ENCODE measurements around the gene ZMYND19.
"Not testable (repeated sequence)": the region's sequence is repeated elsewhere in the genome, so short reads cannot be mapped to it uniquely, and the experiment has no call there.

Gene ZMYND19

GRCh38 chr9:137598943-137599342 is 8.6 kb upstream of the ZMYND19 start:
- no peak for DNase-seq (ENCODE audit: low read depth)

GRCh38 chr9:137596577-137596976 is 6.3 kb upstream of the ZMYND19 start:
- H3K4me3 ChIP-seq (ENCODE audit: low read depth, low read length); DNase-seq (ENCODE audit: low read depth): not testable (repeated sequence)

More at GRCh38 chr9:137598943-137599342, 8.6 kb upstream of the ZMYND19 start:
- no peak for TF ChIP-seq CTCF (IDR thresholded peaks at IDR 0.05; ENCODE audit: low read depth, low read length, missing control alignments)
- H3K4me3 ChIP-seq (ENCODE audit: low read depth, low read length), result no peak overlapping the region

GRCh38 chr9:137593176-137593575 is 2.9 kb upstream of the ZMYND19 start:
- DNase-seq (ENCODE audit: low read depth), result no peak

GRCh38 chr9:137592767-137593166 is 2.5 kb upstream of the ZMYND19 start:
- DNase-seq (ENCODE audit: low read depth), result no peak
- no peak for TF ChIP-seq CTCF (IDR thresholded peaks at IDR 0.05; ENCODE audit: low read depth, low read length, missing control alignments)
- no peak overlapping the region for H3K4me3 ChIP-seq (ENCODE audit: low read depth, low read length)

More at GRCh38 chr9:137593176-137593575, 2.9 kb upstream of the ZMYND19 start:
- no peak for TF ChIP-seq CTCF (IDR thresholded peaks at IDR 0.05; ENCODE audit: low read depth, low read length, missing control alignments)
- no peak overlapping the region for H3K4me3 ChIP-seq (ENCODE audit: low read depth, low read length)

- no peak for TF ChIP-seq CTCF (IDR thresholded peaks at IDR 0.05; ENCODE audit: low read depth, low read length, missing control alignments)
- DNase-seq (ENCODE audit: low read depth), result no peak
- peak overlapping the region; percentile 94 for H3K4me3 ChIP-seq (ENCODE audit: low read depth, low read length)
Measured at GRCh38 chr9:137590123-137590468, 216 bp downstream of the ZMYND19 start.

- DNase-seq (ENCODE audit: low read depth), result no peak
- peak overlapping the region; percentile 94 for H3K4me3 ChIP-seq (ENCODE audit: low read depth, low read length)
- TF ChIP-seq CTCF (IDR thresholded peaks at IDR 0.05; ENCODE audit: low read depth, low read length, missing control alignments), result no peak
Measured at GRCh38 chr9:137589441-137590122, 730 bp downstream of the ZMYND19 start.

GRCh38 chr9:137588891-137589290 is 1.4 kb downstream of the ZMYND19 start:
- TF ChIP-seq CTCF (IDR thresholded peaks at IDR 0.05; ENCODE audit: low read depth, low read length, missing control alignments), result no peak
- peak overlapping the region; percentile 94 for H3K4me3 ChIP-seq (ENCODE audit: low read depth, low read length)
- DNase-seq (ENCODE audit: low read depth), result no peak

All from GM12864 (cell line).